Transverse colon (tissue), 4 donors: ENCODE data around the gene GPR15.

Source experiments
- CTCF ChIP-seq, 5 experiments: fragments of 200-600 bp in 3 of 5; fragments of 450-650 bp in 2 of 5; sonication (generic) in 3 of 5; IDR thresholded peaks; 1 replicate in 2 of 5; 2 replicates in 3 of 5; pipeline ENCODE4 v1.5.1; 2016 to 2017; ENCODE audit warnings: antibody characterized with exemption in 5 of 5, inconsistent platforms in 3 of 5, mild to moderate bottlenecking in 2 of 5, moderate library complexity in 1 of 5
- EP300 ChIP-seq: sonication (generic); formaldehyde crosslinking; IDR thresholded peaks from one replicate; pipeline ENCODE4 v1.6.1; 2017; ENCODE audit warnings: antibody characterized with exemption, low read depth
- POLR2A ChIP-seq: fragments of 450-650 bp; IDR thresholded peaks from one replicate; pipeline ENCODE4 v1.6.1; 2016; ENCODE audit warnings: antibody characterized with exemption, mild to moderate bottlenecking, moderate library complexity
- POLR2AphosphoS5 ChIP-seq, 3 donors: sonication (generic); formaldehyde crosslinking; IDR thresholded peaks; one replicate each; pipeline ENCODE4 v1.6.1; 2016; ENCODE audit warnings: antibody characterized with exemption in 3 of 3

GRCh38 chr3:98582042-98582441, 50.3 kb downstream of the GPR15 start:
- TF ChIP-seq CTCF (IDR thresholded peaks at IDR 0.05) (no peak), POLR2AphosphoS5 (IDR thresholded peaks at IDR 0.05) (no peak), POLR2A (no peak), EP300 (no peak)
